H9 (cell line): Measurements from ENCODE around the gene KIRREL3. TPM values are rescaled to one million over a fixed set of nuclear protein-coding genes. Genes with fewer than 3 reads are reported as not detected.

Experiments used
- DNase-seq: peaks from one replicate; pipeline ENCODE4 v3.0.0-alpha.2; 2017
- H2AFZ ChIP-seq: one replicate; pipeline ENCODE4 v1.6.1; 2013; ENCODE audit warnings: mild to moderate bottlenecking, low read length, control low read depth, moderate library complexity
- H2AK5ac ChIP-seq: 2 replicates; pipeline ENCODE4 v1.6.1; 2013; ENCODE audit warnings: low read length, control low read depth, mixed read lengths; ENCODE audit not compliant: insufficient read length
- H2BK120ac ChIP-seq: one replicate; pipeline ENCODE4 v1.6.1; 2013; ENCODE audit warnings: low read depth, mild to moderate bottlenecking, low read length, control low read depth, inconsistent platforms; ENCODE audit not compliant: poor library complexity, severe bottlenecking
- H2BK12ac ChIP-seq: 2 replicates; pipeline ENCODE4 v1.6.1; 2013; ENCODE audit warnings: low read length, control low read depth, mixed read lengths, low read depth; ENCODE audit not compliant: insufficient read length
- H2BK15ac ChIP-seq: 2 replicates; pipeline ENCODE4 v1.6.1; 2013; ENCODE audit warnings: low read depth, low read length, control low read depth
- H2BK20ac ChIP-seq: one replicate; pipeline ENCODE4 v1.6.1; 2013; ENCODE audit warnings: low read depth, mild to moderate bottlenecking, low read length, control low read depth, inconsistent platforms; ENCODE audit not compliant: poor library complexity, severe bottlenecking
- H2BK5ac ChIP-seq: 2 replicates; pipeline ENCODE4 v1.6.1; 2013; ENCODE audit warnings: low read length, control low read depth, mixed read lengths; ENCODE audit not compliant: insufficient read length
- H3K14ac ChIP-seq: 2 replicates; pipeline ENCODE4 v1.6.1; 2013; ENCODE audit warnings: low read length, control low read depth; ENCODE audit not compliant: insufficient read depth
- H3K18ac ChIP-seq: 2 replicates; pipeline ENCODE4 v1.6.1; 2013; ENCODE audit warnings: low read depth, mild to moderate bottlenecking, mixed read lengths, low read length, control low read depth; ENCODE audit not compliant: insufficient read length
- H3K23ac ChIP-seq: 2 replicates; pipeline ENCODE4 v1.6.1; 2013; ENCODE audit warnings: low read length, control low read depth, mixed read lengths, low read depth; ENCODE audit not compliant: insufficient read length
- H3K23me2 ChIP-seq: 2 replicates; pipeline ENCODE4 v1.6.1; 2013; ENCODE audit warnings: low read depth, mild to moderate bottlenecking, mixed read lengths, low read length, control low read depth; ENCODE audit not compliant: insufficient read length, poor library complexity, severe bottlenecking
- H3K27ac ChIP-seq: 2 replicates; pipeline ENCODE4 v1.5.1; 2013; ENCODE audit warnings: low read length, control low read depth, mixed read lengths, low read depth; ENCODE audit not compliant: insufficient read length
- H3K27me3 ChIP-seq: 2 replicates; pipeline ENCODE4 v1.6.1; 2013; ENCODE audit warnings: low read length, control low read depth, inconsistent platforms; ENCODE audit not compliant: insufficient read depth
- H3K4ac ChIP-seq: 2 replicates; pipeline ENCODE4 v1.6.1; 2013; ENCODE audit warnings: low read depth, mild to moderate bottlenecking, control low read depth, inconsistent platforms, low read length, moderate library complexity
- H3K4me1 ChIP-seq: 2 replicates; pipeline ENCODE4 v1.6.1; 2013; ENCODE audit warnings: low read length, control low read depth, inconsistent platforms; ENCODE audit not compliant: insufficient read depth
- H3K4me2 ChIP-seq: 2 replicates; pipeline ENCODE4 v1.6.1; 2013; ENCODE audit warnings: low read length, control low read depth, mixed read lengths; ENCODE audit not compliant: insufficient read length, insufficient read depth
- H3K56ac ChIP-seq: 2 replicates; pipeline ENCODE4 v1.6.1; 2013; ENCODE audit warnings: low read depth, mild to moderate bottlenecking, mixed read lengths, low read length, control low read depth; ENCODE audit not compliant: insufficient read length
- H3K79me1 ChIP-seq: 2 replicates; pipeline ENCODE4 v1.6.1; 2013; ENCODE audit warnings: low read depth, mild to moderate bottlenecking, moderate library complexity, low read length, control low read depth, inconsistent platforms; ENCODE audit not compliant: insufficient read depth, poor library complexity, severe bottlenecking
- H3K79me2 ChIP-seq: 2 replicates; pipeline ENCODE4 v1.6.1; 2013; ENCODE audit warnings: low read length, control low read depth, inconsistent platforms; ENCODE audit not compliant: insufficient read depth
- H3K9ac ChIP-seq: 2 replicates; pipeline ENCODE4 v1.6.1; 2013; ENCODE audit warnings: low read length, control low read depth, mixed read lengths; ENCODE audit not compliant: insufficient read length; ENCODE audit errors: extremely low read depth
- H3K9me3 ChIP-seq: one replicate; pipeline ENCODE4 v1.6.1; 2013; ENCODE audit warnings: low read depth, low read length, inconsistent platforms; ENCODE audit not compliant: control insufficient read depth
- H3T11ph ChIP-seq: one replicate; pipeline ENCODE4 v1.6.1; 2013; ENCODE audit warnings: mild to moderate bottlenecking, low read length, control low read depth, inconsistent platforms
- H4K20me1 ChIP-seq: one replicate; pipeline ENCODE4 v1.6.1; 2013; ENCODE audit not compliant: control insufficient read depth, insufficient read length, insufficient read depth
- H4K5ac ChIP-seq: 2 replicates; pipeline ENCODE4 v1.6.1; 2013; ENCODE audit warnings: low read depth, mild to moderate bottlenecking, mixed read lengths, low read length, control low read depth; ENCODE audit not compliant: insufficient read length
- H4K8ac ChIP-seq: replicated peaks from 2 replicates; pipeline ENCODE4 v1.6.1; 2013; ENCODE audit warnings: low read length, control low read depth, mixed read lengths, low read depth; ENCODE audit not compliant: insufficient read length
- H4K91ac ChIP-seq: 2 replicates; pipeline ENCODE4 v1.6.1; 2013; ENCODE audit warnings: low read depth, mild to moderate bottlenecking, moderate library complexity, mixed read lengths, low read length, control low read depth; ENCODE audit not compliant: insufficient read length
- H3K27ac Mint-ChIP-seq, 3 experiments: 2 replicates in 2 of 3; 3 replicates in 1 of 3; pipeline ENCODE4 v1.8.0; 2020 to 2021; ENCODE audit warnings: mixed read lengths in 3 of 3, mild to moderate bottlenecking in 1 of 3, moderate library complexity in 1 of 3
- H3K27me3 Mint-ChIP-seq: 2 replicates; pipeline ENCODE4 v1.8.0; 2021; ENCODE audit warnings: low read depth, mild to moderate bottlenecking, moderate library complexity, mixed read lengths
- H3K36me3 Mint-ChIP-seq, 3 experiments: 2 replicates in 2 of 3; 3 replicates in 1 of 3; pipeline ENCODE4 v1.8.0; 2020 to 2021; ENCODE audit warnings: low read depth in 3 of 3, mixed read lengths in 3 of 3; ENCODE audit not compliant: insufficient read depth in 1 of 3
- H3K4me1 Mint-ChIP-seq, 2 experiments: 2 replicates each; pipeline ENCODE4 v1.8.0; 2020; ENCODE audit warnings: mixed read lengths in 2 of 2
- H3K4me3 Mint-ChIP-seq, 2 experiments: 2 replicates in 1 of 2; 3 replicates in 1 of 2; pipeline ENCODE4 v1.8.0; 2020 to 2021; ENCODE audit warnings: mild to moderate bottlenecking in 2 of 2, mixed read lengths in 2 of 2, moderate library complexity in 1 of 2
- H3K9me3 Mint-ChIP-seq, 2 experiments: 2 replicates in 1 of 2; 3 replicates in 1 of 2; pipeline ENCODE4 v1.8.0; 2020; ENCODE audit warnings: mild to moderate bottlenecking in 2 of 2, mixed read lengths in 2 of 2, moderate library complexity in 1 of 2
- CTCF ChIP-seq: fragments of 200-600 bp; sonication (generic); conservative IDR thresholded peaks from 3 replicates; pipeline ENCODE4 v1.8.0; 2021; ENCODE audit warnings: antibody characterized with exemption, mild to moderate bottlenecking
- WGBS: extraction: QIAGEN DNeasy Blood & Tissue Kit; methylation state at CpG from one replicate; pipeline ENCODE4 v1.1.7; 2013; ENCODE audit warnings: missing lambda C conversion rate, low lambda C conversion rate, mixed read lengths; ENCODE audit not compliant: insufficient read length; ENCODE audit errors: extremely low coverage; 5-methylcytosine and 5-hydroxymethylcytosine counted together
- total RNA-seq: library from RNA; stranded (reverse); gene quantifications from 2 replicates; pipeline ENCODE4 v1.2.1, GENCODE V29; 2021

KIRREL3 gene
- total RNA-seq, 1 experiment from 2014 or later: 0.17 TPM

GRCh38 chr11:126886085-126886484, 114.5 kb downstream of the KIRREL3 start:
- H3K4me1 ChIP-seq: no peaks in the 10 kb centered on the region
- H3K4me1 Mint-ChIP-seq: peaks cover 11 to 18% of the 10 kb centered on the region in 2 experiments
- WGBS: no CpG with 5 or more reads among the region's 3 CpGs

More at GRCh38 chr11:126886085-126886484, 114.5 kb downstream of the KIRREL3 start:
- H3K27ac ChIP-seq: no peak overlapping the region
- H2BK120ac ChIP-seq: no peak overlapping the region
- no peaks in the 10 kb centered on the region for H4K20me1 ChIP-seq
- no peak overlapping the region for H3K4me2 ChIP-seq
- no peak overlapping the region for H4K91ac ChIP-seq
- H3K79me1 ChIP-seq: no peaks in the 10 kb centered on the region
- H3K9me3 Mint-ChIP-seq: no peaks in the 10 kb centered on the region
- H2BK15ac ChIP-seq: no peak overlapping the region
- no peak overlapping the region for H4K5ac ChIP-seq
- H3K27ac Mint-ChIP-seq: no peak overlapping the region
- H3K9ac ChIP-seq: no peak overlapping the region
- H3K56ac ChIP-seq: no peak overlapping the region
- H3K27me3 ChIP-seq: no peaks in the 10 kb centered on the region
- TF ChIP-seq CTCF: no peak
- no peak overlapping the region for H3K23ac ChIP-seq
- no peaks in the 10 kb centered on the region for H3K9me3 ChIP-seq
- peaks cover 1% of the 10 kb centered on the region for H3K27me3 Mint-ChIP-seq
- H3K4ac ChIP-seq: no peak overlapping the region
- no peak overlapping the region for H3K18ac ChIP-seq
- DNase-seq: no peak
- H2AFZ ChIP-seq: no peak overlapping the region
- no peak overlapping the region for H2BK5ac ChIP-seq
- H3K14ac ChIP-seq: no peak overlapping the region
- H3K79me2 ChIP-seq: no peaks in the 10 kb centered on the region
- H3K23me2 ChIP-seq: no peaks in the 10 kb centered on the region
- H3K4me3 Mint-ChIP-seq: no peak overlapping the region
- no peak overlapping the region for H2BK12ac ChIP-seq
- no peak overlapping the region for H3T11ph ChIP-seq
- no peak overlapping the region for H2BK20ac ChIP-seq
- no peaks in the 10 kb centered on the region for H3K36me3 Mint-ChIP-seq
- H4K8ac ChIP-seq: no peak overlapping the region
- H2AK5ac ChIP-seq: no peak overlapping the region
